B cell (primary cell): Measurements from ENCODE around the gene SPG7. TPM values are rescaled to one million over a fixed set of nuclear protein-coding genes. Genes with fewer than 3 reads are reported as not detected.

Experiments used
- ATAC-seq: fragments of 200-7000 bp; cut with Tn5 transposase; one replicate; pipeline ENCODE4 v1.10.0; 2021; ENCODE audit warnings: low read depth, mild to moderate bottlenecking, moderate number of reproducible peaks, moderate library complexity
- CTCF ChIA-PET: fragments of 350-600 bp; sonication (Branson Sonifier 250); formaldehyde crosslinking; loops from one replicate; lab custom pipeline; 2021; ENCODE audit warnings: antibody characterized with exemption, inconsistent platforms; lab: Charles Lee
- POLR2A ChIA-PET: fragments of 350-600 bp; sonication (Branson Sonifier 250); formaldehyde crosslinking; loops from one replicate; lab custom pipeline; 2021; ENCODE audit warnings: antibody characterized with exemption; lab: Charles Lee
- DNase-seq: peaks from one replicate; pipeline ENCODE4 v3.0.0; 2013
- H2AFZ ChIP-seq: 2 replicates; pipeline ENCODE4 v1.6.1; 2012; ENCODE audit warnings: mild to moderate bottlenecking, low read depth, low read length; ENCODE audit not compliant: insufficient read depth, poor library complexity, severe bottlenecking
- H3K27ac ChIP-seq, 2 donors: 1 replicate in 1 of 2; 2 replicates in 1 of 2; pipeline ENCODE4 v1.5.1; 2012 to 2013; ENCODE audit warnings: low read length in 2 of 2, mild to moderate bottlenecking in 2 of 2, moderate library complexity in 1 of 2
- H3K27me3 ChIP-seq, 4 experiments: fragments of 200-600 bp in 1 of 4; sonication (generic) in 1 of 4; replicated peaks in 1 of 4; 1 replicate in 2 of 4; 2 replicates in 2 of 4; pipeline versions ENCODE4 v1.6.1 to v1.7.0; 2013 to 2016; ENCODE audit warnings: low read length in 3 of 4, mild to moderate bottlenecking in 2 of 4, mixed read lengths in 1 of 4, moderate library complexity in 1 of 4; ENCODE audit not compliant: insufficient read depth in 4 of 4, control insufficient read depth in 3 of 4; ENCODE audit errors: control extremely low read depth in 1 of 4
- H3K36me3 ChIP-seq, 2 experiments: replicated peaks in 1 of 2; 1 replicate in 1 of 2; 2 replicates in 1 of 2; pipeline versions ENCODE4 v1.6.1 to v1.7.1; 2013; ENCODE audit warnings: low read length in 1 of 2; ENCODE audit not compliant: insufficient read depth in 2 of 2, control insufficient read depth in 1 of 2; ENCODE audit errors: control extremely low read depth in 1 of 2, extremely low read depth in 1 of 2
- H3K4me1 ChIP-seq, 2 donors: fragments of 200-600 bp in 1 of 2; sonication (generic) in 1 of 2; 1 replicate in 1 of 2; 2 replicates in 1 of 2; pipeline versions ENCODE4 v1.5.1 to v1.6.1; 2013 to 2017; ENCODE audit warnings: low read length in 2 of 2; ENCODE audit not compliant: control insufficient read depth in 2 of 2, insufficient read depth in 2 of 2
- H3K4me2 ChIP-seq: replicated peaks from 2 replicates; pipeline ENCODE3; 2012; ENCODE audit warnings: mild to moderate bottlenecking, low read depth, low read length; ENCODE audit not compliant: poor library complexity, severe bottlenecking
- H3K4me3 ChIP-seq, 5 experiments: fragments of 200-600 bp in 1 of 5; sonication (generic) in 1 of 5; 1 replicate in 3 of 5; 2 replicates in 2 of 5; pipeline versions ENCODE4 v1.5.1 to v1.7.0; 2011 to 2016; ENCODE audit warnings: low read length in 4 of 5, mild to moderate bottlenecking in 4 of 5, low read depth in 2 of 5, control low read depth in 1 of 5, moderate library complexity in 1 of 5; ENCODE audit not compliant: insufficient read depth in 1 of 5; ENCODE audit errors: control extremely low read depth in 1 of 5, extremely low read depth in 1 of 5
- H3K79me2 ChIP-seq: fragments of 200-600 bp; sonication (generic); one replicate; pipeline ENCODE4 v1.6.0; 2016; ENCODE audit warnings: low read length; ENCODE audit not compliant: control insufficient read depth, insufficient read depth
- H3K9ac ChIP-seq: fragments of 200-600 bp; sonication (generic); 2 replicates; pipeline ENCODE4 v1.6.1; 2017; ENCODE audit warnings: mild to moderate bottlenecking, low read length, moderate library complexity
- H3K9me3 ChIP-seq, 3 donors: one replicate each; pipeline versions ENCODE4 v1.6.1 to v1.7.1; 2013; ENCODE audit warnings: low read length in 2 of 3; ENCODE audit not compliant: control insufficient read depth in 2 of 3, insufficient read depth in 1 of 3; ENCODE audit errors: control extremely low read depth in 1 of 3
- H4K20me1 ChIP-seq: 2 replicates; pipeline ENCODE4 v1.6.0; 2012; ENCODE audit warnings: mild to moderate bottlenecking, low read length; ENCODE audit not compliant: insufficient read depth, control insufficient read depth, poor library complexity, severe bottlenecking
- H3K27ac Mint-ChIP-seq: one replicate; pipeline ENCODE4 v1.8.0; 2021; ENCODE audit warnings: mixed read lengths
- H3K27me3 Mint-ChIP-seq: one replicate; pipeline ENCODE4 v1.8.0; 2021; ENCODE audit warnings: mixed read lengths
- H3K4me1 Mint-ChIP-seq: one replicate; pipeline ENCODE4 v1.8.0; 2021; ENCODE audit warnings: mixed read lengths
- H3K4me3 Mint-ChIP-seq: one replicate; pipeline ENCODE4 v1.8.0; 2021; ENCODE audit warnings: mixed read lengths
- H3K9me3 Mint-ChIP-seq: one replicate; pipeline ENCODE4 v1.8.0; 2022; ENCODE audit warnings: mixed read lengths; ENCODE audit not compliant: insufficient read depth
- EZH2 ChIP-seq: IDR thresholded peaks from 2 replicates; pipeline ENCODE4 v1.6.1; 2012; ENCODE audit warnings: borderline replicate concordance, low read depth, mild to moderate bottlenecking, moderate library complexity, low read length; ENCODE audit not compliant: insufficient read depth, poor library complexity, severe bottlenecking
- WGBS: methylation state at CpG from one replicate; pipeline ENCODE4 v1.1.5; 2013; ENCODE audit warnings: missing lambda C conversion rate; ENCODE audit not compliant: insufficient coverage; 5-methylcytosine and 5-hydroxymethylcytosine counted together
- intact Hi-C: fragments of 100-400 bp; cut with micrococcal nuclease; formaldehyde crosslinking; loops from one replicate; pipeline ENCODE4 v1.10.0; 2022
- polyA plus RNA-seq: library from polyadenylated mRNA; depleted of rRNA; stranded (reverse); fragments of >200 nt; gene quantifications from 2 replicates; pipeline ENCODE4 v1.2.3, GENCODE V29; 2012
- total RNA-seq, 2 donors: library from RNA; stranded (reverse); fragments of 120-200 nt in 1 of 2; gene quantifications; 1 replicate in 1 of 2; 2 replicates in 1 of 2; pipeline versions ENCODE4 v1.2.3 to v1.2.4, GENCODE V29; 2013 to 2022
- TF ChIP-seq, protein P1 (sequence below): fragments of 200-600 bp; IDR thresholded peaks from one replicate; pipeline ENCODE4 v1.8.0; 2022; ENCODE audit warnings: antibody characterized with exemption, mild to moderate bottlenecking

Gene SPG7
- total and polyA plus RNA-seq, 2 donors (not counting 1 experiment from before 2014, with no cell fraction given): 146 to 157 TPM

DNA sequence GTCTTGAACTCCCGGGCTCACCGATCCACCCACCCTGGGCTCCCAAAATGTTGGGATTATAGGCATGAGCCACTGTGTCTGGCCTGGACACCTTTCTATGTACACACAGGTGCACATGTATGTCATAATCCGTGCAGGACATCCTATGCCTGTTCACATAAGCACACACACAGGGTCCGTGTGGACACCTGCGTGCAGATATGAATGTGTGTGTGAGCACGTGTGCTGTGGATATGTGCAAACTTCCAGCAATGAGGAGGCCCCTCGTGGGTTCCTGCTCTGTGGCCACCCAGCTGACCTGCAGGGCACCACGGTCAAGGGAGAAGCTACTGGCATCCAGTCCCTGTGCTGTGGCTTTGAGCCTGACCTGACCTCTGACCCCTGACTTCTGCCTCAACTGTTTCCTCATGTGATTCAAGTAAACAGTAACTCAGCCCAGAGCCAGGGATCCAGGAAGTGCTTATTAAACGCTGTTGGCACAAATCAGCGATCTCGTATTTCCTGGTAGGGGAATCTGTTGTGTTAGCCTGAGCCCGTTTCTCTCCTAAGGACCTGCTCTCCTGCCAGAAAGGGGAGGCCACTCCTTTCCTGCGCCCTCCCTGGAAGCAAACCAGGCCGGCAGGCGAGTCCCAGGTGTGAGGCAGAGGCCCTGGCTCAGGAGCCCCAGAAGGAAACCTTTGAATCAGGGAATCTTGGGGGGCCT, 73.8 kb downstream of the SPG7 start:
- Histone ChIP-seq H3K4me2 (no peak overlapping the region), H3K9me3 (peaks cover 0 to 3% (median 0%) of the 10 kb centered on the region in 3 donors), H4K20me1 (no peaks in the 10 kb centered on the region), H3K4me1 (no peaks in the 10 kb centered on the region), H3K9ac (no peak overlapping the region), H3K27ac (no peak overlapping the region), H3K4me3 (no peak overlapping the region), H3K27me3 (no peaks in the 10 kb centered on the region), H2AFZ (no peak overlapping the region), H3K36me3 (no peaks in the 10 kb centered on the region), H3K79me2 (no peaks in the 10 kb centered on the region)
- intact Hi-C loops: no loop called here
- Mint-ChIP-seq H3K27ac (peak overlapping the region; percentile 10), H3K9me3 (no peaks in the 10 kb centered on the region), H3K4me3 (no peak overlapping the region), H3K27me3 (no peaks in the 10 kb centered on the region), H3K4me1 (no peaks in the 10 kb centered on the region)
- ATAC-seq (no peak), DNase-seq (no peak)
- ChIA-PET CTCF (no interaction called here), POLR2A (no interaction called here)
- TF ChIP-seq, protein P1, sequence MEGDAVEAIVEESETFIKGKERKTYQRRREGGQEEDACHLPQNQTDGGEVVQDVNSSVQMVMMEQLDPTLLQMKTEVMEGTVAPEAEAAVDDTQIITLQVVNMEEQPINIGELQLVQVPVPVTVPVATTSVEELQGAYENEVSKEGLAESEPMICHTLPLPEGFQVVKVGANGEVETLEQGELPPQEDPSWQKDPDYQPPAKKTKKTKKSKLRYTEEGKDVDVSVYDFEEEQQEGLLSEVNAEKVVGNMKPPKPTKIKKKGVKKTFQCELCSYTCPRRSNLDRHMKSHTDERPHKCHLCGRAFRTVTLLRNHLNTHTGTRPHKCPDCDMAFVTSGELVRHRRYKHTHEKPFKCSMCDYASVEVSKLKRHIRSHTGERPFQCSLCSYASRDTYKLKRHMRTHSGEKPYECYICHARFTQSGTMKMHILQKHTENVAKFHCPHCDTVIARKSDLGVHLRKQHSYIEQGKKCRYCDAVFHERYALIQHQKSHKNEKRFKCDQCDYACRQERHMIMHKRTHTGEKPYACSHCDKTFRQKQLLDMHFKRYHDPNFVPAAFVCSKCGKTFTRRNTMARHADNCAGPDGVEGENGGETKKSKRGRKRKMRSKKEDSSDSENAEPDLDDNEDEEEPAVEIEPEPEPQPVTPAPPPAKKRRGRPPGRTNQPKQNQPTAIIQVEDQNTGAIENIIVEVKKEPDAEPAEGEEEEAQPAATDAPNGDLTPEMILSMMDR: no peak
- TF ChIP-seq EZH2: no peak
- WGBS: 69% methylated on average over 12 of the region's 15 CpGs

GRCh38 chr16:89582614-89583196, 74.5 kb downstream of the SPG7 start:
- Mint-ChIP-seq H3K27me3 (no peaks in the 10 kb centered on the region), H3K4me1 (no peaks in the 10 kb centered on the region), H3K27ac (no peak overlapping the region), H3K9me3 (no peaks in the 10 kb centered on the region), H3K4me3 (no peak overlapping the region)
- H3K9me3 ChIP-seq: peaks cover 0 to 9% (median 0%) of the 10 kb centered on the region in 3 donors
- ChIA-PET CTCF (no interaction called here), POLR2A (no interaction called here)
- ATAC-seq (no peak), DNase-seq (no peak)
- no peaks in the 10 kb centered on the region for H4K20me1 ChIP-seq
- no peaks in the 10 kb centered on the region for H3K4me1 ChIP-seq
- 96% methylated on average over 17 of the region's 19 CpGs for WGBS
- H3K9ac ChIP-seq: no peak overlapping the region
- no peaks in the 10 kb centered on the region for H3K27me3 ChIP-seq
- H3K4me2 ChIP-seq: no peak overlapping the region
- H2AFZ ChIP-seq: no peak overlapping the region
- H3K27ac ChIP-seq: no peak overlapping the region
- no peaks in the 10 kb centered on the region for H3K36me3 ChIP-seq
- intact Hi-C loops: no loop called here
- no peaks in the 10 kb centered on the region for H3K79me2 ChIP-seq
- TF ChIP-seq, protein P1: no peak
- no peak for TF ChIP-seq EZH2
- H3K4me3 ChIP-seq: no peak overlapping the region
